Lower leg skin (tissue), 4 donors: ENCODE measurements around the gene CEP350. TPM values are rescaled to one million over a fixed set of nuclear protein-coding genes. Genes with fewer than 3 reads are reported as not detected.

Experiments
- DNase-seq, 2 donors: peaks; one replicate each; pipeline ENCODE4 v3.0.0-alpha.2; 2019; ENCODE audit warnings: low spot score in 2 of 2
- H3K4me3 ChIP-seq: fragments of 200-600 bp; sonication (generic); 2 replicates; pipeline ENCODE4 v1.5.1; 2017; ENCODE audit warnings: mild to moderate bottlenecking, low read depth; ENCODE audit not compliant: poor library complexity, severe bottlenecking
- POLR2A ChIP-seq, 2 donors: fragments of 450-650 bp; IDR thresholded peaks; one replicate each; pipeline ENCODE4 v1.6.1; 2016 to 2017; ENCODE audit warnings: antibody characterized with exemption in 2 of 2, mild to moderate bottlenecking in 1 of 2, moderate library complexity in 1 of 2
- WGBS, 2 donors: methylation state at CpG; one replicate each; pipeline ENCODE4 v1.1.5; 2018; 5-methylcytosine and 5-hydroxymethylcytosine counted together
- intact Hi-C: fragments of 100-400 bp; cut with DNase I; formaldehyde crosslinking; loops from one replicate; pipeline ENCODE4 v1.15.0; 2023; ENCODE audit warnings: low total_unique reads
- total RNA-seq, 4 donors: library from RNA; depleted of rRNA; stranded (reverse); fragments of >200 nt; gene quantifications; one replicate each; pipeline ENCODE4 v1.1.0, GENCODE V29; 2016
- TF ChIP-seq, protein P1 (sequence below), 3 donors: fragments of 450-650 bp; IDR thresholded peaks; one replicate each; pipeline ENCODE4 v1.5.1; 2016; ENCODE audit warnings: antibody characterized with exemption in 3 of 3, mild to moderate bottlenecking in 3 of 3, moderate library complexity in 2 of 3

Gene CEP350
- total RNA-seq, 4 donors from 2014 or later = 55.8 to 85.6 (median 59.9) TPM

DNA sequence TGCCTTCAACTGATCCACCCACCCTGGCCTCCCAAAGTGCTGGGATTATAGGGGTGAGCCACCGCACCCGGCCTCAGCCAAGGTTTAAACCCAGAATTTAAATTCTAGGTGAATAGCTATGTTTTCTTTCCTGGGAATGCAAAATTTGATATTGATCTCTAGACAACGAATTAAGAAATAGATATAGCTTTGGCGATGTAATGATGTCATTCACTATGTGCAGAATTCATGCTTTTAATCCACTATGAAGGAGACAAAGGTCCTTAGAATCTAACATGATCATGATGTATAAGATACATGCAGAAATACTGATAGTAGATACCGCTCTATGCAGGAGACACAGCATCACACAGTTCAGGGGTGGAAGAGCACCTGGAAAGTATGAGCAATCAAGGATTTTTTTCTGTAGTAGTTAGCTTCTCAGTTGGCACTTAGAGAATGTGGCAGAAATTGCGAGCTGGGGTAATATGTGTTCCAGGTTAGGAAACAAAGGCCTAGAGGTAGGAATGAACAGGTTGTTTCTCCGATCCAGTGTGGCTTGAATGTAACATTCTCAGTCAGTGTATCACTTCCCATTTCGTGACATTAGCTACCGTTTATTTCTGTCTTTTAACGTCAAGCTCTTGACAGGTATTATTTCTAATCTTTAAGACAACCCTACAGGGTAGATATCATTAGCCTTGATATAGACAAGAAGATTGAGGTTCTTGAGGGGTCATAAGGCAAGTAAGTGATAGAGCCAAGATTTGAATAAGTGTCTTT is 3.0 kb upstream of the CEP350 start:
- no peak overlapping the region for H3K4me3 ChIP-seq
- intact Hi-C loops = no loop called here
- TF ChIP-seq, protein P1, sequence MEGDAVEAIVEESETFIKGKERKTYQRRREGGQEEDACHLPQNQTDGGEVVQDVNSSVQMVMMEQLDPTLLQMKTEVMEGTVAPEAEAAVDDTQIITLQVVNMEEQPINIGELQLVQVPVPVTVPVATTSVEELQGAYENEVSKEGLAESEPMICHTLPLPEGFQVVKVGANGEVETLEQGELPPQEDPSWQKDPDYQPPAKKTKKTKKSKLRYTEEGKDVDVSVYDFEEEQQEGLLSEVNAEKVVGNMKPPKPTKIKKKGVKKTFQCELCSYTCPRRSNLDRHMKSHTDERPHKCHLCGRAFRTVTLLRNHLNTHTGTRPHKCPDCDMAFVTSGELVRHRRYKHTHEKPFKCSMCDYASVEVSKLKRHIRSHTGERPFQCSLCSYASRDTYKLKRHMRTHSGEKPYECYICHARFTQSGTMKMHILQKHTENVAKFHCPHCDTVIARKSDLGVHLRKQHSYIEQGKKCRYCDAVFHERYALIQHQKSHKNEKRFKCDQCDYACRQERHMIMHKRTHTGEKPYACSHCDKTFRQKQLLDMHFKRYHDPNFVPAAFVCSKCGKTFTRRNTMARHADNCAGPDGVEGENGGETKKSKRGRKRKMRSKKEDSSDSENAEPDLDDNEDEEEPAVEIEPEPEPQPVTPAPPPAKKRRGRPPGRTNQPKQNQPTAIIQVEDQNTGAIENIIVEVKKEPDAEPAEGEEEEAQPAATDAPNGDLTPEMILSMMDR (IDR thresholded peaks at IDR 0.05) = no peak
- TF ChIP-seq POLR2A (IDR thresholded peaks at IDR 0.05) = no peak
- DNase-seq = no peak
- WGBS, 2 donors = 94 to 96% methylated on average over 10 of the region's 10 CpGs

DNA sequence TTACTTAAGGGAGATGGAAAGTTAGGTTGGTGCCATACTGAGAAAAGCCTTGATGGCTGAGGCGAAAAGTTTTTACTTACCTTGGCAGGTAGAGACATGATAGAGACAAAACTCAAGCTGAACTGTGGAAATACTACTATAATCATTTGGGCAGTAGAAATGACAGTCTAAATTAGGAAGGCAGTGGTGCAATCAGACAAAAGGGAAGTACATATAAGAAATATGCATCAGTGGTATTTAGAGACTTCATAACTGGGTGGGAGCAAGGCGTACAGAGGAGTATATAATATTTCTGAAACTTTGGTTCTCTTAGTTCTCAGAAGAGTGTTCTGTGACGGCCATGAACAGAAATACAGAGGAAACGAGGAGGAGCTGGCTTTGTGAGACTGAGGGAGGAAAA is 2.4 kb upstream of the CEP350 start:
- DNase-seq = no peak
- intact Hi-C loops = no loop called here
- no peak overlapping the region for H3K4me3 ChIP-seq
- no peak for TF ChIP-seq POLR2A (IDR thresholded peaks at IDR 0.05)
- TF ChIP-seq, protein P1 (IDR thresholded peaks at IDR 0.05) = no peak
- 87 to 88% methylated on average over 4 of the region's 4 CpGs for WGBS, 2 donors

DNA sequence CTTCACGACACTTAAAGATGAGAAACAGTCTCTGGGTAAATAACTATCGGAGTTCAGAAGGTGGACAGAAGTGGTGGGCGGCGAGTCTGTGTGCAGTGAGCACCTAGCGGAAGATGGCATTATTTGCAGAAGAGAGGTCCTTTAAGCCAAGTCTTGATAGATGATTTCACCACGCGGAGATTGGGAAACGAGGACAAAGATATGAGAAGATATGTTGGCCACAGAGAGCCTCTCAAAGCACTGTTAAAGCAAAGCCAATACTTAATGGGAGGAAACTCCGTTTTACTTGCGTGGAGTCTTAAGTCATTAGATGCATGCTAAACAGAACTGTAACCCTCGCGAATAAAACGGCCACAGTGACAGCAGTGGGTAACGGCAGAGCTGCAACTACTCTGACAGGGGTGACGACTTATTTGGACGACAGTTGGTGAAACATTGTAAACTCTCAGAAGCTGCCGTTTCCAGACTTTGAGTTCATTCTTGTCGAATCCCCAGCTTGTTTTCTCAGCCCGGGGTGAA is 577 bp upstream of the CEP350 start:
- TF ChIP-seq POLR2A (IDR thresholded peaks at IDR 0.05) = no peak
- TF ChIP-seq, protein P1 (IDR thresholded peaks at IDR 0.05) = peak in 1 of 3 donors; percentile 4
- peak in 1 of 2 donors; percentile 43 for DNase-seq
- H3K4me3 ChIP-seq = peak overlapping the region; percentile 93
- intact Hi-C loops = no loop called here
- 1 to 3% methylated on average over 19 of the region's 19 CpGs for WGBS, 2 donors

DNA sequence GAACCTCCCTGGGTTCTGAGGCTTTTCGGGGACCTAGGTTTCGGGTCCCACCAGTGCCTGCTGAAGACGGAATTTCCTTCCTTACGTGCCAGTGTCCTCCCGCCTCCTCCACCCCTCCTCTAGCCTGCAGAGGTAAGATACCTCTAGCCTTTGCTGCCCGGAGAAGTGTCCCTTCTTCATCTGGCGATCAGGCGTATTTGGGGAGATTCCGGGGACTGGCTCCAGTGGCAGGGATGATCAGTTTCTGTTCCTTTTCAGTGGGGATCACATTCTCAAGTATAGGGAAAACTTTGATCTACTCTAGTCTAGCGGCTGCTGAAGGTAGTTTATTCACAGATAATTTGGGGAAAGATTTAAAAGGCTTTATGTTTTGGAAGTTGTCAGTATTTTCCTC is 674 bp downstream of the CEP350 start:
- DNase-seq = no peak
- intact Hi-C loops = no loop called here
- TF ChIP-seq POLR2A (IDR thresholded peaks at IDR 0.05) = no peak
- TF ChIP-seq, protein P1 (IDR thresholded peaks at IDR 0.05) = no peak
- 0% methylated on average over 9 to 10 of the region's 10 CpGs for WGBS, 2 donors
- H3K4me3 ChIP-seq = peak overlapping the region; percentile 93

DNA sequence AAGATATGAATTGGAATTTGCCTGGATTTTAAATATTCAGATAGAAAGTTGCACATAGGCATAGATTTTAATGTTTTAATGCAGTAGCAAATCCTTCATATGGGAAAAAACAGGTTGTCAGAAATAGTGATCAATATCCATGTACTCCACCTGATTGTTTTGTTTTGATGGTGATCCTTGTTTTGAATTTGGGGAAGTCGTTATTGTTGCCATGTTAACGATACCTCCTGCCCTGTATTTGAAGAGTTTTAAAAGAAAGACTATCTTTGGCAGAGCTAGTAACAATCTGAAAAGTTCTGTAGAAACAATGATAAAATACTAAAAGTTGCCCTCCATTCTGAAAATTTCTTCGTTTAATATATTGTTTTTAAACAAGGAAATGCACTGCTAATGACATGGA is 1.1 kb downstream of the CEP350 start:
- TF ChIP-seq POLR2A (IDR thresholded peaks at IDR 0.05) = no peak
- TF ChIP-seq, protein P1 (IDR thresholded peaks at IDR 0.05) = no peak
- peak overlapping the region; percentile 93 for H3K4me3 ChIP-seq
- intact Hi-C loops = no loop called here
- 1 to 3% methylated on average over 3 of the region's 3 CpGs for WGBS, 2 donors
- DNase-seq = no peak
